Astrocyte (in vitro differentiated cells and primary cell): ENCODE data around the gene PLCL2. TPM values are rescaled to one million over a fixed set of nuclear protein-coding genes. Genes with fewer than 3 reads are reported as not detected.
A peak's percentile ranks its signal among the peaks of the same experiment; 100 is the strongest.

Experiments
- DNase-seq: peaks from one replicate; pipeline ENCODE4 v3.0.0-alpha.2; 2010; ENCODE audit warnings: low read depth
- FAIRE-seq: peaks from 2 replicates; lab custom pipeline; 2011; peaks lifted over from hg19 to GRCh38; lab: Jason Lieb, UNC
- H2AFZ ChIP-seq: 2 replicates; pipeline ENCODE4 v1.6.0; 2012; ENCODE audit warnings: low read depth, low read length, inconsistent platforms
- H3K27ac ChIP-seq: 2 replicates; pipeline ENCODE4 v1.5.1; 2011; ENCODE audit warnings: low read depth, low read length, inconsistent platforms
- H3K27me3 ChIP-seq: 2 replicates; pipeline ENCODE4 v1.6.0; 2011; ENCODE audit warnings: low read length, inconsistent platforms; ENCODE audit not compliant: insufficient read depth
- H3K36me3 ChIP-seq: 2 replicates; pipeline ENCODE4 v1.5.1; 2011; ENCODE audit warnings: low read length, inconsistent platforms; ENCODE audit not compliant: insufficient read depth
- H3K4me1 ChIP-seq: 2 replicates; pipeline ENCODE4 v1.5.1; 2011; ENCODE audit warnings: low read length, inconsistent platforms; ENCODE audit not compliant: insufficient read depth
- H3K4me2 ChIP-seq: 2 replicates; pipeline ENCODE4 v1.6.0; 2012; ENCODE audit warnings: low read length, inconsistent platforms
- H3K4me3 ChIP-seq: 2 replicates; pipeline ENCODE4 v1.5.1; 2011; ENCODE audit warnings: low read depth, mild to moderate bottlenecking, low read length, inconsistent platforms; ENCODE audit not compliant: insufficient read depth
- H3K79me2 ChIP-seq: 2 replicates; pipeline ENCODE4 v1.6.0; 2012; ENCODE audit warnings: mild to moderate bottlenecking, low read length, inconsistent platforms; ENCODE audit not compliant: insufficient read depth
- H3K9ac ChIP-seq: 2 replicates; pipeline ENCODE4 v1.6.0; 2012; ENCODE audit warnings: mild to moderate bottlenecking, low read length, inconsistent platforms
- H3K9me3 ChIP-seq: 2 replicates; pipeline ENCODE4 v1.5.1; 2012; ENCODE audit warnings: low read depth, mild to moderate bottlenecking, low read length, inconsistent platforms; ENCODE audit not compliant: insufficient read depth
- H4K20me1 ChIP-seq: 2 replicates; pipeline ENCODE4 v1.6.0; 2012; ENCODE audit warnings: low read length, inconsistent platforms; ENCODE audit not compliant: insufficient read depth
- H3K27ac Mint-ChIP-seq: one replicate; pipeline ENCODE4 v1.8.0; 2021; ENCODE audit warnings: mild to moderate bottlenecking, mixed read lengths; ENCODE audit not compliant: unreplicated experiment
- H3K27me3 Mint-ChIP-seq: one replicate; pipeline ENCODE4 v1.8.0; 2021; ENCODE audit warnings: low read depth, mixed read lengths; ENCODE audit not compliant: unreplicated experiment
- H3K36me3 Mint-ChIP-seq: one replicate; pipeline ENCODE4 v1.8.0; 2021; ENCODE audit warnings: low read depth, mixed read lengths; ENCODE audit not compliant: unreplicated experiment
- H3K4me1 Mint-ChIP-seq: one replicate; pipeline ENCODE4 v1.8.0; 2021; ENCODE audit warnings: low read depth, mixed read lengths; ENCODE audit not compliant: unreplicated experiment
- H3K4me3 Mint-ChIP-seq: one replicate; pipeline ENCODE4 v1.8.0; 2021; ENCODE audit warnings: mild to moderate bottlenecking, moderate library complexity, mixed read lengths; ENCODE audit not compliant: unreplicated experiment
- H3K9me3 Mint-ChIP-seq: one replicate; pipeline ENCODE4 v1.8.0; 2021; ENCODE audit warnings: mild to moderate bottlenecking, mixed read lengths; ENCODE audit not compliant: unreplicated experiment
- EZH2 ChIP-seq: IDR thresholded peaks from 2 replicates; pipeline ENCODE4 v1.6.1; 2012; ENCODE audit warnings: mild to moderate bottlenecking, low read length, inconsistent platforms; ENCODE audit not compliant: insufficient read depth
- total RNA-seq: library from RNA; stranded (reverse); gene quantifications from 2 replicates; pipeline ENCODE4 v1.2.1, GENCODE V29; 2021
- TF ChIP-seq, protein P1 (sequence below): IDR thresholded peaks from 2 replicates; pipeline ENCODE4 v1.5.1; 2011; ENCODE audit warnings: low read depth, mild to moderate bottlenecking, inconsistent platforms, low read length, moderate library complexity; ENCODE audit not compliant: insufficient read depth

PLCL2 gene
- total RNA-seq, 1 donor from 2014 or later, result 3.9 TPM

DNA sequence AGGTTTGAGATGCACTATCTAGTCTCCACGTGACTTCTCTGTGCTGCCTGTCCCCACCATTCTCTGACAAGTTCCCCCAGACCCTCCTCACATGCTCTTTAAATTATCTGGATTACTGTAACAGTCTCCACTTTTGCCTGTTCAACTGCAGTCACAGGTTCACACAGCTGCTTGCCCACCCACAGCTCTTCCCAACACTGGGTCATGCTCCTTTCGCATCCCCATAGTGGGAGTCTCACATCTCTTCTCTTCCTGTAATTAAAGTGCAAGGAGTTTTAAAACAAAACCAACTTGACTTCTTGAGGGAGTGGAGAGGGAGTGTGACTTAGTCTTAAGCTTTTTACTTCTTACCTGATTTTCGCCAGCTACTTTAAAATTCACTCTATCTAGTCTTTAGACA, 178.8 kb downstream of the PLCL2 start:
- no peaks in the 10 kb centered on the region for H3K36me3 ChIP-seq
- H3K9me3 ChIP-seq, result no peaks in the 10 kb centered on the region
- no peaks in the 10 kb centered on the region for H3K36me3 Mint-ChIP-seq
- no peaks in the 10 kb centered on the region for H4K20me1 ChIP-seq
- no peak overlapping the region for H3K9ac ChIP-seq
- H3K4me3 ChIP-seq, result no peak overlapping the region
- no peak overlapping the region for H3K27ac ChIP-seq
- H2AFZ ChIP-seq, result no peak overlapping the region
- FAIRE-seq, result no peak
- no peak overlapping the region for H3K4me2 ChIP-seq
- H3K9me3 Mint-ChIP-seq, result no peaks in the 10 kb centered on the region
- H3K27me3 Mint-ChIP-seq, result no peaks in the 10 kb centered on the region
- peaks cover 2% of the 10 kb centered on the region for H3K4me1 Mint-ChIP-seq
- TF ChIP-seq, protein P1, sequence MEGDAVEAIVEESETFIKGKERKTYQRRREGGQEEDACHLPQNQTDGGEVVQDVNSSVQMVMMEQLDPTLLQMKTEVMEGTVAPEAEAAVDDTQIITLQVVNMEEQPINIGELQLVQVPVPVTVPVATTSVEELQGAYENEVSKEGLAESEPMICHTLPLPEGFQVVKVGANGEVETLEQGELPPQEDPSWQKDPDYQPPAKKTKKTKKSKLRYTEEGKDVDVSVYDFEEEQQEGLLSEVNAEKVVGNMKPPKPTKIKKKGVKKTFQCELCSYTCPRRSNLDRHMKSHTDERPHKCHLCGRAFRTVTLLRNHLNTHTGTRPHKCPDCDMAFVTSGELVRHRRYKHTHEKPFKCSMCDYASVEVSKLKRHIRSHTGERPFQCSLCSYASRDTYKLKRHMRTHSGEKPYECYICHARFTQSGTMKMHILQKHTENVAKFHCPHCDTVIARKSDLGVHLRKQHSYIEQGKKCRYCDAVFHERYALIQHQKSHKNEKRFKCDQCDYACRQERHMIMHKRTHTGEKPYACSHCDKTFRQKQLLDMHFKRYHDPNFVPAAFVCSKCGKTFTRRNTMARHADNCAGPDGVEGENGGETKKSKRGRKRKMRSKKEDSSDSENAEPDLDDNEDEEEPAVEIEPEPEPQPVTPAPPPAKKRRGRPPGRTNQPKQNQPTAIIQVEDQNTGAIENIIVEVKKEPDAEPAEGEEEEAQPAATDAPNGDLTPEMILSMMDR, result no peak
- TF ChIP-seq EZH2, result no peak
- H3K4me3 Mint-ChIP-seq, result no peak overlapping the region
- no peaks in the 10 kb centered on the region for H3K79me2 ChIP-seq
- no peak for DNase-seq
- H3K27ac Mint-ChIP-seq, result no peak overlapping the region
- H3K27me3 ChIP-seq, result no peaks in the 10 kb centered on the region
- peaks cover 5% of the 10 kb centered on the region for H3K4me1 ChIP-seq

DNA sequence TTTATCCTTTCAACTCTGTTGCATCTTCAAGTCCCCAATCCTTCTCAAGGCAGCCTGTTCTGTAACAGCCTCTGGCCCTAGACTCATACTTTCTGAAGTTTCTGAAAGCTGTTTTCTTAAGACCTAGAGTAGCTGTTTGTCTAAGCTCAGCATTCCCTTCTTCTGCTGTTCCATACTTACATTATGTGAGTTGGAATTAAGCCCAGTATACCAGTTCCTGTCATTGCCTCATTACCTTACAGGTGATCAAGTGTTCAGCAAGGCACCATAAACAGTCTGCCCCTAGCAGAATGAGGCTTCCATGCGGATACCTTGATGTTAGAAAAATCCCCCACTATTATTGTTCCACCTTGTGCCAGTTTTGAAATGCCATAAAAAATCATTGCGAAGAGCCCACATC, 180.6 kb downstream of the PLCL2 start:
- TF ChIP-seq, protein P1, result no peak
- TF ChIP-seq EZH2, result no peak
- no peak for DNase-seq
- H3K9me3 ChIP-seq, result no peaks in the 10 kb centered on the region
- H3K27me3 Mint-ChIP-seq, result no peaks in the 10 kb centered on the region
- H3K4me3 Mint-ChIP-seq, result no peak overlapping the region
- no peaks in the 10 kb centered on the region for H4K20me1 ChIP-seq
- H3K9me3 Mint-ChIP-seq, result no peaks in the 10 kb centered on the region
- no peak overlapping the region for H2AFZ ChIP-seq
- no peaks in the 10 kb centered on the region for H3K79me2 ChIP-seq
- H3K27ac ChIP-seq, result no peak overlapping the region
- H3K4me2 ChIP-seq, result peak overlapping the region; percentile 31
- H3K9ac ChIP-seq, result no peak overlapping the region
- peaks cover 5% of the 10 kb centered on the region for H3K4me1 ChIP-seq
- no peak overlapping the region for H3K4me3 ChIP-seq
- H3K36me3 Mint-ChIP-seq, result no peaks in the 10 kb centered on the region
- peaks cover 2% of the 10 kb centered on the region for H3K4me1 Mint-ChIP-seq
- FAIRE-seq, result no peak
- H3K36me3 ChIP-seq, result no peaks in the 10 kb centered on the region
- no peaks in the 10 kb centered on the region for H3K27me3 ChIP-seq
- H3K27ac Mint-ChIP-seq, result no peak overlapping the region

DNA sequence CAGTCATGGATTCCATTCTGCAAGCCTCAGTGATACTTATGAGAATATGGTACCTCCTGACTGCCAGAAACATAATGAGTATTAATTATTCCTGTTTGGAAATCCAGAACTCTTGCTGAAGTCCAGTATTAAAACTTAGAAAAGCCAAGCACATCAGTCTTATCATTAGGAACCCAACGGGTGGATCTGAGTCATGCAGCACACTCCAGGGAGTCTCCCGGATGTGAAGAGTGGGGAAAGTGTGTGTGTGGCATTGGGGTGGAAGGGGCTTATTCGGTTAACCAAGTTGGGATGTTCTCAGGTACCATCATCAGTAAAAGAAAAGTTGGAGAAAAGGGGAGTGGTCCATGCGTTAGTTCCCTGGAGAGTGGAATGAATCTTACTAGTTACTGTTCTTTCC, 181.1 kb downstream of the PLCL2 start:
- H3K27me3 Mint-ChIP-seq, result no peaks in the 10 kb centered on the region
- H3K9ac ChIP-seq, result no peak overlapping the region
- peaks cover 9% of the 10 kb centered on the region for H3K4me1 ChIP-seq
- TF ChIP-seq, protein P1, result no peak
- no peak for TF ChIP-seq EZH2
- peaks cover 2% of the 10 kb centered on the region for H3K4me1 Mint-ChIP-seq
- no peak overlapping the region for H3K27ac ChIP-seq
- H3K4me3 Mint-ChIP-seq, result no peak overlapping the region
- H3K4me2 ChIP-seq, result peak overlapping the region; percentile 31
- DNase-seq, result no peak
- H3K36me3 ChIP-seq, result no peaks in the 10 kb centered on the region
- H3K36me3 Mint-ChIP-seq, result no peaks in the 10 kb centered on the region
- no peaks in the 10 kb centered on the region for H3K79me2 ChIP-seq
- H3K4me3 ChIP-seq, result no peak overlapping the region
- H3K27me3 ChIP-seq, result no peaks in the 10 kb centered on the region
- peak; percentile 20 for FAIRE-seq
- H3K27ac Mint-ChIP-seq, result no peak overlapping the region
- H3K9me3 Mint-ChIP-seq, result no peaks in the 10 kb centered on the region
- no peaks in the 10 kb centered on the region for H4K20me1 ChIP-seq
- no peaks in the 10 kb centered on the region for H3K9me3 ChIP-seq
- no peak overlapping the region for H2AFZ ChIP-seq
